Measurements from ENCODE around the gene FAIM2.

The FAIM2 gene

GRCh38 chr12:49827401-49828099 lies 76.2 kb downstream of the FAIM2 start:
- no peak overlapping the region for H2BK120ac ChIP-seq (ENCODE audit: insufficient read depth, low read length, poor library complexity)
- peak overlapping the region; percentile 2 for H3K4ac ChIP-seq (ENCODE audit: low read depth, low read length)
- peak overlapping the region; percentile 39 for H4K8ac ChIP-seq (ENCODE audit: low read depth, low read length)
- H3K4me2 ChIP-seq (ENCODE audit: low read length): peak overlapping the region; percentile 74
- H3K79me2 ChIP-seq (ENCODE audit: control insufficient read depth, insufficient read depth, low read length, poor library complexity): peaks cover 11% of the 10 kb centered on the region
- H3K18ac ChIP-seq (ENCODE audit: low read length): peak overlapping the region; percentile 47
- no peaks in the 10 kb centered on the region for H3K27me3 ChIP-seq (ENCODE audit: insufficient read depth, low read length)
- H4K12ac ChIP-seq (ENCODE audit: low read depth, low read length): peak overlapping the region; percentile 68
- peak overlapping the region; percentile 62 for H3K27ac ChIP-seq (ENCODE audit: low read depth, low read length)
- H3K4me3 ChIP-seq (ENCODE audit: low read depth, low read length): peak overlapping the region; percentile 87
- no peak overlapping the region for H2AK5ac ChIP-seq (ENCODE audit: low read length)
- H3K23ac ChIP-seq (ENCODE audit: low read length): no peak overlapping the region
- H2AFZ ChIP-seq (ENCODE audit: insufficient read depth, low read length, poor library complexity): peak overlapping the region; percentile 67
- peak; percentile 91 for DNase-seq
- peak overlapping the region; percentile 61 for H3K9ac ChIP-seq (ENCODE audit: low read length)
- peaks cover 3 to 11% of the 10 kb centered on the region in 2 experiments for H3K36me3 ChIP-seq (ENCODE audit: control insufficient read depth in 1 of 2, insufficient read depth in 2 of 2, low read length in 2 of 2)
- peaks cover 16% of the 10 kb centered on the region for H3K79me1 ChIP-seq (ENCODE audit: low read length)
- peak overlapping the region; percentile 63 for H2BK5ac ChIP-seq (ENCODE audit: low read depth, low read length, poor library complexity)
- H3K9me3 ChIP-seq (ENCODE audit: insufficient read depth, low read depth, low read length): no peaks in the 10 kb centered on the region
- no CpG with 5 or more reads among the region's 38 CpGs for WGBS (ENCODE audit: extremely low coverage, insufficient coverage, insufficient read length)
- no peak overlapping the region for H2BK12ac ChIP-seq (ENCODE audit: low read length)
- H3K4me1 ChIP-seq (ENCODE audit: control insufficient read depth in 1 of 2, insufficient read depth in 2 of 2, low read length in 2 of 2): peaks cover 9 to 13% of the 10 kb centered on the region in 2 experiments
- H4K91ac ChIP-seq (ENCODE audit: low read depth, low read length): peak overlapping the region; percentile 47
- peak overlapping the region; percentile 62 for H3K14ac ChIP-seq (ENCODE audit: low read length)

- peak overlapping the region; percentile 87 for H3K4me3 ChIP-seq (ENCODE audit: low read depth, low read length)
- no peak overlapping the region for H4K12ac ChIP-seq (ENCODE audit: low read depth, low read length)
- peaks cover 11% of the 10 kb centered on the region for H3K79me2 ChIP-seq (ENCODE audit: control insufficient read depth, insufficient read depth, low read length, poor library complexity)
- H3K9ac ChIP-seq (ENCODE audit: low read length): peak overlapping the region; percentile 61
- H3K4me2 ChIP-seq (ENCODE audit: low read length): peak overlapping the region; percentile 74
- H2BK120ac ChIP-seq (ENCODE audit: insufficient read depth, low read length, poor library complexity): no peak overlapping the region
- no peaks in the 10 kb centered on the region for H3K27me3 ChIP-seq (ENCODE audit: insufficient read depth, low read length)
- H3K4ac ChIP-seq (ENCODE audit: low read depth, low read length): peak overlapping the region; percentile 2
- H3K79me1 ChIP-seq (ENCODE audit: low read length): peaks cover 16% of the 10 kb centered on the region
- no peak overlapping the region for H2AFZ ChIP-seq (ENCODE audit: insufficient read depth, low read length, poor library complexity)
- DNase-seq: no peak
- no peak overlapping the region for H2BK12ac ChIP-seq (ENCODE audit: low read length)
- WGBS (ENCODE audit: extremely low coverage, insufficient coverage, insufficient read length): no CpG with 5 or more reads among the region's 6 CpGs
- no peak overlapping the region for H4K8ac ChIP-seq (ENCODE audit: low read depth, low read length)
- H3K18ac ChIP-seq (ENCODE audit: low read length): peak overlapping the region; percentile 6
- peaks cover 5 to 11% of the 10 kb centered on the region in 2 experiments for H3K36me3 ChIP-seq (ENCODE audit: control insufficient read depth in 1 of 2, insufficient read depth in 2 of 2, low read length in 2 of 2)
- no peak overlapping the region for H3K23ac ChIP-seq (ENCODE audit: low read length)
- H3K4me1 ChIP-seq (ENCODE audit: control insufficient read depth in 1 of 2, insufficient read depth in 2 of 2, low read length in 2 of 2): peaks cover 9 to 13% of the 10 kb centered on the region in 2 experiments
- no peaks in the 10 kb centered on the region for H3K9me3 ChIP-seq (ENCODE audit: insufficient read depth, low read depth, low read length)
- H3K14ac ChIP-seq (ENCODE audit: low read length): peak overlapping the region; percentile 8
- peak overlapping the region; percentile 47 for H4K91ac ChIP-seq (ENCODE audit: low read depth, low read length)
- H2AK5ac ChIP-seq (ENCODE audit: low read length): no peak overlapping the region
- peak overlapping the region; percentile 8 for H3K27ac ChIP-seq (ENCODE audit: low read depth, low read length)
- H2BK5ac ChIP-seq (ENCODE audit: low read depth, low read length, poor library complexity): no peak overlapping the region
These were observed 76.7 kb downstream of the FAIM2 start for GRCh38 chr12:49827051-49827400.

- no peak overlapping the region for H3K27ac ChIP-seq (ENCODE audit: low read depth, low read length)
- H3K4me2 ChIP-seq (ENCODE audit: low read length): no peak overlapping the region
- H3K23ac ChIP-seq (ENCODE audit: low read length): no peak overlapping the region
- H3K9me3 ChIP-seq (ENCODE audit: insufficient read depth, low read depth, low read length): peaks cover 2% of the 10 kb centered on the region
- peaks cover 16% of the 10 kb centered on the region for H3K79me1 ChIP-seq (ENCODE audit: low read length)
- peaks cover 11% of the 10 kb centered on the region for H3K79me2 ChIP-seq (ENCODE audit: control insufficient read depth, insufficient read depth, low read length, poor library complexity)
- no peak overlapping the region for H3K18ac ChIP-seq (ENCODE audit: low read length)
- H4K12ac ChIP-seq (ENCODE audit: low read depth, low read length): no peak overlapping the region
- H4K91ac ChIP-seq (ENCODE audit: low read depth, low read length): no peak overlapping the region
- H3K9ac ChIP-seq (ENCODE audit: low read length): no peak overlapping the region
- H3K4ac ChIP-seq (ENCODE audit: low read depth, low read length): no peak overlapping the region
- no peak overlapping the region for H2AK5ac ChIP-seq (ENCODE audit: low read length)
- H2BK120ac ChIP-seq (ENCODE audit: insufficient read depth, low read length, poor library complexity): no peak overlapping the region
- H2AFZ ChIP-seq (ENCODE audit: insufficient read depth, low read length, poor library complexity): no peak overlapping the region
- peaks cover 9 to 18% of the 10 kb centered on the region in 2 experiments for H3K4me1 ChIP-seq (ENCODE audit: control insufficient read depth in 1 of 2, insufficient read depth in 2 of 2, low read length in 2 of 2)
- H2BK12ac ChIP-seq (ENCODE audit: low read length): no peak overlapping the region
- H2BK5ac ChIP-seq (ENCODE audit: low read depth, low read length, poor library complexity): no peak overlapping the region
- H3K4me3 ChIP-seq (ENCODE audit: low read depth, low read length): no peak overlapping the region
- H3K36me3 ChIP-seq (ENCODE audit: control insufficient read depth in 1 of 2, insufficient read depth in 2 of 2, low read length in 2 of 2): peaks cover 7 to 11% of the 10 kb centered on the region in 2 experiments
- H3K14ac ChIP-seq (ENCODE audit: low read length): no peak overlapping the region
- WGBS (ENCODE audit: extremely low coverage, insufficient coverage, insufficient read length): no CpG with 5 or more reads among the region's 4 CpGs
- no peak overlapping the region for H4K8ac ChIP-seq (ENCODE audit: low read depth, low read length)
- H3K27me3 ChIP-seq (ENCODE audit: insufficient read depth, low read length): no peaks in the 10 kb centered on the region
- peak; percentile 79 for DNase-seq
These were observed 77.7 kb downstream of the FAIM2 start for GRCh38 chr12:49825971-49826421.

GRCh38 chr12:49825360-49825970 lies 78.2 kb downstream of the FAIM2 start:
- Histone ChIP-seq H3K27ac (ENCODE audit: low read depth, low read length) (no peak overlapping the region), H3K27me3 (ENCODE audit: insufficient read depth, low read length) (no peaks in the 10 kb centered on the region), H3K9me3 (ENCODE audit: insufficient read depth, low read depth, low read length) (peaks cover 2% of the 10 kb centered on the region), H2AFZ (ENCODE audit: insufficient read depth, low read length, poor library complexity) (no peak overlapping the region), H4K12ac (ENCODE audit: low read depth, low read length) (no peak overlapping the region), H2BK12ac (ENCODE audit: low read length) (no peak overlapping the region), H3K23ac (ENCODE audit: low read length) (no peak overlapping the region), H3K79me1 (ENCODE audit: low read length) (peaks cover 16% of the 10 kb centered on the region), H3K4me3 (ENCODE audit: low read depth, low read length) (no peak overlapping the region), H3K36me3 (ENCODE audit: control insufficient read depth in 1 of 2, insufficient read depth in 2 of 2, low read length in 2 of 2) (peaks cover 7 to 11% of the 10 kb centered on the region in 2 experiments), H3K79me2 (ENCODE audit: control insufficient read depth, insufficient read depth, low read length, poor library complexity) (peaks cover 11% of the 10 kb centered on the region), H2BK5ac (ENCODE audit: low read depth, low read length, poor library complexity) (no peak overlapping the region), H2BK120ac (ENCODE audit: insufficient read depth, low read length, poor library complexity) (no peak overlapping the region), H3K4me2 (ENCODE audit: low read length) (no peak overlapping the region), H3K9ac (ENCODE audit: low read length) (no peak overlapping the region), H2AK5ac (ENCODE audit: low read length) (no peak overlapping the region), H3K18ac (ENCODE audit: low read length) (no peak overlapping the region), H3K14ac (ENCODE audit: low read length) (no peak overlapping the region), H3K4me1 (ENCODE audit: control insufficient read depth in 1 of 2, insufficient read depth in 2 of 2, low read length in 2 of 2) (peaks cover 9 to 20% of the 10 kb centered on the region in 2 experiments), H4K8ac (ENCODE audit: low read depth, low read length) (no peak overlapping the region), H4K91ac (ENCODE audit: low read depth, low read length) (no peak overlapping the region), H3K4ac (ENCODE audit: low read depth, low read length) (peak overlapping the region; percentile 41)
- DNase-seq: peak; percentile 66 to 77
- WGBS (ENCODE audit: extremely low coverage, insufficient coverage, insufficient read length): no CpG with 5 or more reads among the region's 5 CpGs
